Stimulated activated CD8-positive, alpha-beta memory T cell treated with anti-CD3 and anti-CD28 coated beads, Interleukin-7, amount 100 ng/mL, for 1 hour (primary cell): ENCODE results near the gene SPON1.

Experiments used
- DNase-seq, 2 donors: peaks; one replicate each; pipeline ENCODE4 v3.0.0-alpha.2; 2020; ENCODE audit warnings: low read depth in 2 of 2

The SPON1 gene

DNA sequence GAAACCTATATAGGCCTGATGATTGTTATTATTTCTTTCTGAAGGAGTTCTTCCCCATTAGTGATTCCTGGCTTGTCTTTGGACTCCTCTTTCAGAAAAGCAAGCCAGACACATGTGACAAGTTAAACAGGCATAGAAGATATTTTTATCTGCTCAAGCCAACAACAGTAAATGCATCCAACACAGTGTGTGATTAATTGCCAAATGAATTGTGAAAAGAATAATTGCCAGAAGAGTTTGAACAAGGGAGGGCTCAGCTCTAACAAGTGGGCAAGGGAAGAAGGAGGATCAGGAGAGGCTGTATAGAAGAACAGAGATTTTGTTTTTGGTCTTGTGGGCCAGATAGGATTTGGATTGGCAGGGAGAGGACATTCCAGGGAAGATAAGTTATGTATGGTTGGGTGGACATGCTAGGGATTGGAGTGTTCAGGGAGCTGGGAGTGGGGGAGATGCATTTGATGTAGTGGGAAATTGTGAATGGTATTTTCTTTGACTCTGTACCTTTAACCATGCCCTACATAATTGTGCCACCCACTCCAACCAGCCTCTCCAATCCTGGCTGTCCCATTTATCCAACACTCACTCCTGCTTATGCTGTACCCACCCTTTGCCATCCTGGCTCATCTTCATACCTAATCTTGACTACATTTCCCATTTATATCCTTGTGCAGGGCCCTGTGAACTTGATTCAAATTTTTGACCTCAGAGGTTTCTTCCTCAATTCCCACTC is 223.7 kb downstream of the SPON1 start:
- no peak for DNase-seq

DNA sequence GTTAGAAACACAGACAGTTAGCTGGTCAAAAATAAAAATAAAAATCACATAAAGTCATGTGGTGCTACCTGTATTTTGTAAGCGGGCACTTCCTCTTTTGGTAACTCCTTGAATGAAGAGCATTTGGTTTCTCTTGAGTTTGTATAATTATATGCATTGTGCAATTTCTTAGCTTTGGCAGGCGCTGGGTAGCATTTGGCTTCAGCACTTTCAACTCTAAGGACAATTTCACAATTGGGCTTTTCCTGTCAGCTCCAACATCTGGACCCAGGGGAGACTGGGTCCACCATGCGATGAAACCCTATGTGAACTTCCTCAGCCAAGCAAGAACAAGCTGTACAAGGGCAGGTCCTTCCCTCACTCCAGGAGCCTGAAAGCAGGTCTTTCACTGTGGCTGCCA is 227.4 kb downstream of the SPON1 start:
- DNase-seq: no peak

DNA sequence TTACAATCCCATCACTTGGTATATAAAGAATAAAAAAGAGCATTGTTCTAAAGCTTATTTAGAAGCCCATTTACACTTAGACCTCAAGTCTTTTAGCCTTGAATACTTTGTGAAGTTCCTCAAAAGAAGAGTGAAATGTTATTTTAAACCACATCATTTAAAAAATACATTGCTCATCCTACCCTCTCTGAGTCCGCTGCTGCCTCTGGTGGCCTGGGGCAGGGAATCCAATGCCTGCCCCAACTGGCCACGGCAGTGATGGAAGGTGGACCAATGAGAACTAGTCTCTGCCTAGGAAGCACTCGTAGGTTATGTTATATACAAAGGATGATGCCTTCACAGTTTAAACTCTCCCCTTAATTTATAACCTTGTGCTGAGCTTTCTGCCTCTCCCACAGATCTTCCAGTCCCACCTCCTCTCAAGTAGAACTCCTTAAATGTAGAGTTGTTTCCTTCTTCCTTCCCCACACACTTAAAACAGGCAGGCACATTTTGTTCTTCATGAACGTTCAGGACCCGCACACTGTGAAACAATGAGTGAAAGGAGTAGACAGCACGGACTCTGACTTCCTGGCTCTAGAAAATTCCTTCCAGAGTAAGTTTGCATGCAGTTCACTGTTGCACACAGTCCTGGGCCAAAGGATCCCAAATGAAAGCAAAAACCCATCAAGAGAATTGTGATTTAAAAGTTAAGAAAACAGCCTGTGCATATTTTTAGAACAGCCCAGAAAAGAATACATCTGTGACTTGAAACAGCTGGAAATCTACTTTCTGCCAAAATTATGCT is 228.7 kb downstream of the SPON1 start:
- DNase-seq: no peak

DNA sequence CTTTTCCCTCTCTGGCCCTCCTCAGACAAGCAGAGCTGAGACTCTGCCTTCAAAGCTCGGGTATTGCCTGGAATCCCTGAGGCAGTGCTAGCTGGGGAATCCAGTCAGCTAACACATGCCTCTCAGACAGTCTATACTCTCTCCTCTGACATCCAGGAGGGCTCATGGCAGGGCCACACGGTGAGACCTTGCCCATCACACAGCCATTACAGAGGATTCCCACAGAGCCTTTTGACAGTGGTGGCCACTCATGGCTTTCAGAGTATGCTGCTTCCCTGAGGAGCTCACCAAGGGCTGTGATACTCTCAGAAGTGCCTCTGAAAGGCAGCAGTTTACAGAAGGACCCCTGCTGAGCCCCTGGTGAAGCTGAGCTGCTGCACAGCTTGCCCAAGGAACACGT is 231.1 kb downstream of the SPON1 start:
- DNase-seq: no peak

DNA sequence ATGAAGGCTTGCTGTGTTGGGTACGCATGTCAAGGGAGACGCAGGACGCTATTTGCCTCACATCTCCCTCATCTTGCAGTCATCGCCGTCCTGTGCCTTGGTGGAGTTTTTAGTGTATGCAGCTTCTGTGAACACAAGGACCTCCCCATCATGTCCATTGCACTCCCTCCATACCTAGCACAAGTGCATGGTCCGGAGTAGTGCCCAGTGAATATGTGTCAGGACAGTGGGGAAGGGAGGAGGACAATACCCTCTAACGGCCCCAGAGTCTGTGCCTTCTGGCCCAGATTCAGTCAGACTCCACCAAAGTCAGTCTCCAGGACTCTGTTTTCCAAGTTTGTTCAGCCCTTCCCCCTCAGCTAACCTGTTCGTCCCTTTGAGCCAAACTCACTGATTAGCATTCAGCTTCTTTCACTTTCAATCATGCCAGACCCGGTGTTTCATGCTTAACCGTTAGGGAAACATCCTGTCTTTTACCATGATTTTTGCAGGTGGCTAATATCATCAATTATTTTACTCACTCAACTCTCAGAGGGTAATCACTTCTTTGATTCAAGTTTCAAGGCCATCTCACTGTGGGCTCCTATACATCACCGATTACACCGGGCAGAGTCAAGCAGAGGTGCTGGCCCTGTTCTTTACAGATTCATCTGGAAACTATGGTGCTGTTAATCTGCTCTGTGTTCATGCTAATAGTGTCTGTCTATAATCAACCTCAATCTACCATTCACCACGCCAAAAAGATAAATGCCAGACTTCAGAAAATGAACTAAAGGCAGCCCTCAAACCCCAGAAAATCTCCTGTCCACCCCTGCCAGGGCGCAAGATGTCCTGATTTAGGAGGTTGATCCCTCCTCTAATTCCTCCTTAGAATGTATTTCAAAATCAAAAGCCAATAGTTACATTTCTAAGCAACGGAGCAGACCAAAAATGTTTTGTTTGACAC is 240.0 kb downstream of the SPON1 start:
- DNase-seq: no peak

DNA sequence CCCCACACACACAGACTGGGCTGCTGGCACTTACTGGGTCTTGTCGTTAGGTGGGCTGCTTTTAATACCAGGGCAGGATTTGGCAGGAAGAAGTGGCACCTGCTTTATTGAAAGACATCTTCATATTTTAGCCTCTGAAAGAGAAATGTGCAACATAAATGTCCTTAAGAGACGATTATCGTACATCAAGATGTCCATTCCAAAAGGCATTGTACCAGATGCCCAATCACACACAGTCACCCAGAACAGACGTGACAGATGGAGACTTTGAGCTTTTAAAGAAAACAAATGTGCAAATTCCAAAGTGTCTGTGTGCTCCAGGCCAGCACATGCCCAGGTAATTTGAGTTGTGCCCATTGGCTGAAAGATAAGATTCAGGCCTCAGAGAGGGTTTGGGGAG is 240.8 kb downstream of the SPON1 start:
- no peak for DNase-seq

DNA sequence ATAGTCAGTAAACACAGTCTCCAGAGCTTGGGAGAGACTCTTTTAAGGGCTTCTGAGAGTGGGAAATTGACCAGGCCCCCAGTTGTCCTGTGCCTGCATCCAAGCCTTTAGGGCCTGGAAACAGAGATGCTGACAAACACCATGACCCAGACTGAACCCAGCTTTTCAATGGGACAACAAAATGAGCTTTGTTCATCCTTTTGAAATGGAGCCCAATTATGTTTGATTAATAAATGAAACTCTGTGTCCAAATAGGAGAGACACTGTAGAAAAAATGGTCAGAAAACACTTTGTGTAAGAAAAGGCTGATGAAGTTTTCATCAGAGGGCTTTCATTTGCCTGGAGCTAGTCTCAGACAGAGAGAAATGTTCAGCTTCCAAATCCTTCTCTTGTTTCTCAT is 250.5 kb downstream of the SPON1 start:
- DNase-seq: no peak

DNA sequence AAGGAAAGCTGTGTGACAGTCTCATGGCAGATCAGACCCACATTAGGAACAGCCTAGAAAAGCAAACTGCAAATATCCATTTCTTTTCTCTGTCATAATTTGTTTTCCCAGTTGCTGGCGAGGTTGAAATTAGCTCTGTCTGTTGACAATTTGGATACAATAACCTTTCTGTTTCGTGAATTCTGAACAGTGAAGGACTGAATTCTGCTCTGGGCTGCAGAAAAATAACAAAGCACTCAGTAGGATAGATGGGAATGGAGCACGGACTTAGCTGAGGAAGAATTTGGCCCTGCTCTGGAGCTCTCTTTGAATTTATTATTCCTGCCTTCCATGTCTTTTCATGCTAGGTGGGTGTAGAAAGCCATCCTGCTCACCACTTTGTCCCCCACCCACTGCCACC is 256.2 kb downstream of the SPON1 start:
- DNase-seq: no peak

DNA sequence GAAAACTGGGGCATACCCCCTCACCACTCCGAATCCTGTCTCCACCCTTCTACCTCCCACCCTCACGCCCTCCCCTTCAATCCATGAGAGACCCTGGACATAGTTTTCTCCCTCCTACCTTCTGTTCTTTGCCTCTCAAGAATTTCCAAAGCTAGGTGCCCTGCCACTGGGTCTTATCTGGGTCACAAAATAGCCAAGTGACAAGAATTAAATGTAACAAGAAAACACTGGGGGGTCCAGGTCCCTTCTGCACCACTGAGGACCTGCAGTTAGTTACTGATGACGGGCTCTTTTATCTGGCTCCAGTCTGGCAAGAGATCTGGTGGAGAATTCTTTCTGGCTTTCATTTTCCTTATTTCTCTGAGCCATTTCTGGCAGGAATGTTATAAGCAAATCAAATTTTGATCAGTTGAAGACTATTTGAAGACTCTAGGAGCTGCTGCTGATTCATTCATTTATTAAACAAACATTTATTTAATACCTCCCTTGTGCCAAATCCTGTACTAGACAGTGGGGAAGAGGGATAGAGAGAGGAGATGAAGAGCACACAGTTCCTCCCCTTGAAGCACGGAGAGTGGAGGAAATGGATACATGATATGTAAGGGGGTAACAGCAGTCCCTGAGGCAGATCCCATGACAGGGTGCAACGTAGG is 261.2 kb downstream of the SPON1 start:
- no peak for DNase-seq

DNA sequence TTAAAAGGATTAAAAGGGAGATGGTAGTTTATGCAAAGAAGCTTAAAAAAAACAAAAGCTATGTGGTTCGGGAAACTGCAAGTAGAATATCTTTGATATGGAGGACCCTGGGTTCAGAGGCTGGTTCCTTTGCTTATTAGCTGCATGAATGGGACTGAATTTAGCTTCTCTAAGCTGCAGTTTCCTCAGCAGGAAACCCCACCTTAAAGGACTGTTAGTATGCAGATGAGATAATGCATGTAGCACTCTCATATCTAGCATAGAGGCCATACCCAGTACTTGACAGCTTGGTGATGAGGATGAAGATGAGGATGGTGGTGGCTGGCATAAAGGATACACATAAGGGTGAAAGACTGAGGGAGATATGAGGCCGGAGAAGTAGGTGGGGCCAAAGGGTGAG is 261.9 kb downstream of the SPON1 start:
- DNase-seq: no peak

DNA sequence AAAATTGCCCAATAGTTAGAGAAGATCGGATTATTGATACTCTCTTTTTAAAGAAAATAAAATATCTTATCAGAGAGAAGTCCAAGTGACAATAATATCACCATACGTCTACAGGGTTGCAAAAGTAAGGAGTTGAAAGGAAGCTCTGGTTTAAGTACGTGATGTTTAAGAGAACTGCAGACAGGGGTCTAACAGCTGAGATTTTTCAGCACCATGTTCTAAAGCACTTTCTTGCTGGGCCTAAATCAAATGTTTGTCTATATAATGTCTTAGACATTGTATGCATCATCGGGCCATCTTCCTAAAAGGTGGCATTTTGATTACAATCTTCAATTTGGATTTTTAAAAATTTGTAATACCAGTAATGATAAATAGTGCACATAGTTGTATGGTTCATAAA is 263.1 kb downstream of the SPON1 start:
- no peak for DNase-seq

DNA sequence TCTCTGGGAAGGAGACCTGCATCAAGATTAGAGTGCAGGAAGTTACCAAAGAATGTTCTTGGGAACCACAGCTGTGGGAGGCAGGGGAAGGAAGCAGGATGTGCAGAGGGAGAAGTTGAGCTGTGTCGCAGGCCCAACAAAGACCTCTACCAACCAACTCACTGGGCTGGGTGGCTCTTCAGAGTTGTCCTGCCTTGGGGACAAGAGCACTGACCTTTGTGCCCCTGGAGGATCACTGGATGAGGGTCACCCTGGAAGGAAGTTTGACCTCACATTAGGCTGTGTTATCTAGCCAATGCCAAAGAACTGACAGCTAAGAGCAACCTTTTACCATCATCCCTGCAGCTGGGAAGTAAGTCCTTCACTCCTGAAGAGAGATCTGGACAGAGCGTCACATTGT is 265.8 kb downstream of the SPON1 start:
- DNase-seq: no peak

DNA sequence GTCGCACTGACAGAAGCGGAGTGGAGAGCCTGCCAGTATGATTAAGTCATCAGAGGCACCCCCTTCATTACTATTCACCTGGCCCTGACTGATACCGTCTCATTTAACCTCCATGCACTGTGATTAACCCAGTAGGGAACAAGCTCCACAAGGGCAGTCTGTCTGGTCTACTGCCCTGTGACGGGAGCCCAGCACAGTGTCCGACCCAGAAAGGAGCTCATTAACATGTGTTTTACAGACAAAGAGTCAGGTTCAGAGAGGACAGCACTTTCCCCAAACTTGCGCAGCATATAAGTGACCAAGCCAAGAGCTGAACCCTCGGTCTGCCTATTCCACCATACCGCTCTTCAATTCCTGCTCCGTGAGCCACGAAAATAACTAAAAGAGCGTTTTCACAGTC is 266.9 kb downstream of the SPON1 start:
- no peak for DNase-seq

DNA sequence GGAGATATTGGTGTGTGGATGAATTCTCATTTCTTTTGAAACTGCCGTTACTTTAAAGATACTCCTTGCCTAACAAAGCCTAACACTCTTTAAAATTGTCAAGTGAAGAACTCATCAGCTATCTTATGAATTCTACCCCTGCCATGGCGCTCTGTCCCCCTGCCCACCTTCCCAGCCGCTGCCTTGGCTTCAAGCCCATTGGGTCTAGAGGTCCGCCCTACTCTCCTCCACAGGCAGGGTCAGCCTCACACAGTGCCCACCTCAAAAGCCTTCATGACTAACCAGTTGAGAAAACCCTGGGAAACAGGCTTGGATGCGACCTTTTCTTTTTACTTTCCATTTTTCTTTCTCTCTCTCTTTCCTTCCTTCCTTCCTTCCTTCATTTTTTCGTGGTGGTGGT is 267.9 kb downstream of the SPON1 start:
- DNase-seq: no peak

DNA sequence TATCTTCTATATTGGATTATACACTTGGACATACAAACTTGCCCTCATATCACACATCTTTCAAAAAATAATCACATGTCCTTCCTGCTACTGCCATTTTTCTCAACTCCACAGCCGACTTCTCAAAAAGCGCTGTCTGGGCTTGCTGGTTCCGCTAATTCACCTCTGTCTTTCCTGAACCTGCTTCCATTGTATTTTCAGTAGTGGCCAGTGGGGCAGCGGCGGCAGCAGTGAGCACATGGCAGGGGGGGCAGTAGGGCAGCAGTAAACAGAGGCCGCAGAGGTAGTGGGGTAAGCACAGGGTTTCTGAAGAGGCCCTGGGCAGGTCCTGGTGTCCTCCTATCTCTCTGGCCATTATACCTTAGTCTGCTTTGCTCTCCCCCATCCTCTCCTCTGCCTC is 270.1 kb downstream of the SPON1 start:
- DNase-seq: no peak

DNA sequence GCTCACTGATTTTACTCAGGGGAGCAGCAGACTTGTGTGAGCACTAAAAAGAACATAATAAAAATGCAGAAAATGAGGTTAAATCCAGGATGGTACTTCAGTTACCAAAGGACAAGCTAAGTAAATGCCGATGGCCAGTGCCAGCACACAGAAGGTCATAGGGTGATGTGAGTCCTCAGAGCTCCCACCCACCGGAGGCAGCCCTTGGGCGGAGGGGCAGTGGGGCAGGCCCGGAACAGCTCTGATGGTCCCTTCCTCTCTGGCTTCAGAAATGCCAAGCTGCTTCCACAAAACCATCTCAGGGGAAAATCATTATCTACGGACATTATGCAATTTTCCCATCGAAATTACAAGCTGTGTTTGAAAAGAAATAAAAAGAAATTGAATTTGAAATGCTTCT is 271.9 kb downstream of the SPON1 start:
- DNase-seq: no peak

DNA sequence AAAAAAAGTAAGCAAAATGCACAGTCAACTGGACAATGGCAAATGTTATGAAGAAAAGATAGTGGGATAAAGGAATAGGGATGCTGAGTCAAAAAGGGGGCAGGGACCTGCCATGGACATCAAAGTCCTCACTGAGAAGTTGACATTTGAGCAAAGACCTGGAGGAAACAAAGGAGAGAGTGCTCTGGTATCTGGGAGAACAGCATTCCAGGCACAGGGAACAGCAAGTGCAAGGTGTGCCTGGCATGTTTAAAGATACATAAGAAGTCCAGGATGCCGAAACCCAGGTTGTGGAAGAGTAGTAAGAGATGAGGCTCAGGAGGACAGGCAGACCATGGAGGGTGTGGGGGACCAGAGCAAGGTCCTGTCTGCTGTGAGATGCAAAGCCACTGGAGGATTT is 273.2 kb downstream of the SPON1 start:
- no peak for DNase-seq

DNA sequence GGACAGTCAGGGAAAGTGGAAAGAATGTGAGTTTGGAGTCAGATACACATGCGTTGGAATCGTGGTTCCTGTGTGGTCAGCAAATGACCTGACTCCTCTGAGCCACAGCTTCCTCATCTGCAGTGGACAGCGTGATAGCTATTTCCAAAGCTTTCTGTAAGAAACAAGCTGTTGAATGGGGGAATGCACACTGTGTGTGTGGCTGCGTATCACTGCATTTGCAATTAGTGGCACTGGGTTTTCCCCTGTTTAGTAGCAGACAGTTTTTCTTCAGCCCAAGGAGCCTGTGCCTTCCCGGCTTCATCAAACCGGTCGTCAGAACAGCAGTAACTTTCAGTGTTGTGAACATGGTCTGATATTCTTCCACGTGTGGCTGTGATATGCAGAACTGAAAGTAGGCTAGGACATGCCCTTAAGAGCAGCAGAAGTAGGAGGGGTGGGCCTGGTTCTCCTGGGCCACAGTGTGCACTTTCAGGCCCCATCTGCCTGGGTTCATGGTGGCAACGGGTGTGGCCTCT is 275.0 kb downstream of the SPON1 start:
- no peak for DNase-seq

DNA sequence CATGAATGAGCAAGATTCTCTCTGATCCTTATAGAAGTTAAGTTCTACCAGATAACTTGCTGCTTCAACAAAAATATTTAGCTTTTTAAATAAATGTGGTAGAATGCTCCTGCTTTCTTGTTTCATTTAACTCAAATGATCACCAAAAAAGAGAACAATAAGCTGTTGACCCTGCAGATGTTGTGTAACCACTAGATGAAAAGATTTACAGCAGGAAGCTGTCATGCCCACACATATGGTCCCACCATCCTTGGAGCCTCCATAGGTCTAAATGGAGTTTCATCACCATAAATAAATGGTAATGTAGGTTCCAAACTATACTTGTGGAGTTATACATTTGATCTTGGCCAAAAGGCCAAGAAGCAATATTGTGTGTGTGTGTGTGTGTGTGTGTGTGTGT is 277.7 kb downstream of the SPON1 start:
- no peak for DNase-seq

DNA sequence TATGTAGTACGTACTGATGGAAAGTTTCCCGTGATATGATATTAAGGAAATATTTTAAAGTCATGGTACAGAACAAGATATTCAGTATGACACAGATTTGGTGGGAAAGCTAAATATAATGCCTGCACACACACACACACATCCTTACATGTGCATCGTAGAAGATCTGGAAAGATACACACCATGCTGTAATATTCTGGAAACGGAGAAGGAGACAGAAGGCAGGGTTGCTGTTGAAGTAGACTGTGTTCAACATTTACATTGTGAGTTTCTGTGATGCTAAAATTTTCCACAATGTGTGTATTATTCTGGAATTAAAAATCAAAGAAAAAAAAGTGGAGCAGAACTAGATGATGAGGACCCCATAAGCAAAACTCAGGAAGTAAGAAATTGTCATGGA is 278.4 kb downstream of the SPON1 start:
- no peak for DNase-seq

DNA sequence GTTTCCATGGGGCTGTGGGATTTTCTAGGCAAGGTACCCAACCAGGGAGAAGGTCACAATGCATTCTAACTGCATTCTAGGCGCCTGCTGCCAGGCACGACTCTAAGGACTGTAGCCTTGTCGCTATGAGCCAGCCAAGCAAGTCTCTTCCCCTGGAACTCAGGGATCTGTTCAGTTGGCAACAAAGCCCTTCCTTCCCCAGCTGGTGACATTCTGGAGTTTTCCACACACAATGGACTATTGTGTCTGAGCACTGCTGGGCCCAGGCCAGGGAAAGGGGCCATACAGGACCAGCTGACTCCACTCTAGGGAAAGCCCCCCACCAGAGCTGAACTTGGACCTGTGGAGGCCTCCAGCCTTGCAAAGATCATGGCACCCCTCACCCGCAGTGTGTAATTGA is 279.7 kb downstream of the SPON1 start:
- no peak for DNase-seq

DNA sequence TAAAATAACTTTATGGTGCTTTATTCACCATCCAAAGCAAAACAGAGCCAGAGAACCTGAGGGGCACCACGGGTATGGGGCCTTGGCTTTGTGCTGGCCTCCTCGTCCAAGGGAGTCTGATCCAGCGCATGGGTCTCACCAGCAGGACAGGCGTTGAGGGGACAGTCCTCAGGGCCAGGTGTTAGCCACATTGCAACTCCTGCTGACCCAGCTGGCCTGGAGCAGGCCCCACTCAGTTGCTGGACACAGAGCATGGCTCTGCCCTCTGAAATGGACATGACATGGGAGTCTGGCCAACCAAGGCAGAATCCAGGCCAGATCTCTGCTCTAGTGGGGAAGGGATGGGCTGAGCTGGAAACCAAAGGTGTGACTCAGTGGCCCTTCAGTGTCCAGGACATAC is 280.2 kb downstream of the SPON1 start:
- DNase-seq: no peak
